ENCODE results near the gene CFAP299. TPM values are rescaled to one million over a fixed set of nuclear protein-coding genes. Genes with fewer than 3 reads are reported as not detected.
A peak's percentile ranks its signal among the peaks of the same experiment; 100 is the strongest.

CFAP299 gene
- total RNA-seq, 1 experiment from 2014 or later = not detected

DNA sequence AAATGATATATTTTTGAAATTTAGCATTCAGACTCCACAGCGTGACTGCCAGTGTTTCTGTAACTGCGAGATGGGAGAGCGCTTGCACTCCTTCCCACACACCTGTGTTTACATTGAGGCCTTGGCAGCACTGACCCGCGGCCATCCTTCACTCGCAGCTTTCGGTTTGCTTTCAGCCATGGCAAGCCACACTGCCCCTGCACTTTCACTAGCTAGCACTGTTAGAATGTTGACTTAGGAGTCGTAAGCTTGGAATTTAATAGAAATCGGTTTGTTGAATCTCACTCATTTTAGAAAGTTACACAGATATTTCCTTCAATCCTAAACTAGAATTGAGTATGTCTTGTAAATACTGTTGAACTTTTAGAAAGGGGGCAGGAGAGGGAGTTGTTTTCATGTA, 136.2 kb downstream of the CFAP299 start:
- TF ChIP-seq, protein P1, sequence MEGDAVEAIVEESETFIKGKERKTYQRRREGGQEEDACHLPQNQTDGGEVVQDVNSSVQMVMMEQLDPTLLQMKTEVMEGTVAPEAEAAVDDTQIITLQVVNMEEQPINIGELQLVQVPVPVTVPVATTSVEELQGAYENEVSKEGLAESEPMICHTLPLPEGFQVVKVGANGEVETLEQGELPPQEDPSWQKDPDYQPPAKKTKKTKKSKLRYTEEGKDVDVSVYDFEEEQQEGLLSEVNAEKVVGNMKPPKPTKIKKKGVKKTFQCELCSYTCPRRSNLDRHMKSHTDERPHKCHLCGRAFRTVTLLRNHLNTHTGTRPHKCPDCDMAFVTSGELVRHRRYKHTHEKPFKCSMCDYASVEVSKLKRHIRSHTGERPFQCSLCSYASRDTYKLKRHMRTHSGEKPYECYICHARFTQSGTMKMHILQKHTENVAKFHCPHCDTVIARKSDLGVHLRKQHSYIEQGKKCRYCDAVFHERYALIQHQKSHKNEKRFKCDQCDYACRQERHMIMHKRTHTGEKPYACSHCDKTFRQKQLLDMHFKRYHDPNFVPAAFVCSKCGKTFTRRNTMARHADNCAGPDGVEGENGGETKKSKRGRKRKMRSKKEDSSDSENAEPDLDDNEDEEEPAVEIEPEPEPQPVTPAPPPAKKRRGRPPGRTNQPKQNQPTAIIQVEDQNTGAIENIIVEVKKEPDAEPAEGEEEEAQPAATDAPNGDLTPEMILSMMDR (conservative IDR thresholded peaks at IDR 0.05) = no peak
- TF ChIP-seq EZH2 (IDR thresholded peaks at IDR 0.05; ENCODE audit: low read depth) = no peak
- no peak overlapping the region for H3K4me2 ChIP-seq
- no peak overlapping the region for H3K4me3 ChIP-seq
- H3K27me3 ChIP-seq (ENCODE audit: insufficient read depth, low read depth) = no peaks in the 10 kb centered on the region
- DNase-seq = peak in 1 of 2 experiments; percentile 47
- H2AFZ ChIP-seq = no peak overlapping the region
- H3K4me1 ChIP-seq (replicated peaks; ENCODE audit: insufficient read depth) = no peaks in the 10 kb centered on the region
- no peak overlapping the region for H3K27ac ChIP-seq
- no peaks in the 10 kb centered on the region for H3F3A ChIP-seq (ENCODE audit: insufficient read depth, low read depth)
- no peaks in the 10 kb centered on the region for H3K9me3 ChIP-seq (ENCODE audit: insufficient read depth, low read depth)
- H3K79me2 ChIP-seq (ENCODE audit: low read depth) = no peaks in the 10 kb centered on the region
- ChIA-PET CTCF (no interaction called here), POLR2A (ENCODE audit: unreplicated experiment) (no interaction called here)
- H4K20me1 ChIP-seq (ENCODE audit: insufficient read depth) = no peaks in the 10 kb centered on the region
- no TSS peak for BruUV-seq (replicated peaks)
- H3K36me3 ChIP-seq (ENCODE audit: low read depth) = no peaks in the 10 kb centered on the region
- intact Hi-C loops (cut with micrococcal nuclease; ENCODE audit: unreplicated experiment) = no loop called here
- no peaks in the 10 kb centered on the region for H3K9me2 ChIP-seq (ENCODE audit: insufficient read depth)

DNA sequence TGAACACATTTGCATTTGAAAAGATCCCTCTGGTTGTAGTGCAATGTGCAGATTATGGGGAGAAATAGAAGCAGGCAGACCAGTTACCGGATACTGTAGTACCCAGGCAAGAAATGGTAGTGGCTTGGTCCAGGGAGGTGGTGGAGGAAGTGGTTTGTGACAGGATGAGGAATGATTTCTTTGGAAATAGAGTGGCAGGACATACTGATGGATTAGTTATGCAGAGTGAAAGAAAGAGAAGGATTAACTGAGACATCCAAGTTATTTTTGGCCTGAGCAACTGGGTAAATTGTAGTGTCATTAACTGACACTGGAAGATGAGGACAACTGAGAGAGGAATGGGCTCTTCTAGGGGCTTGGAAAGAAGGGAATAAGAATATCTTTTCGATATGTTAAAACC, 139.7 kb downstream of the CFAP299 start:
- H3K4me1 ChIP-seq (replicated peaks; ENCODE audit: insufficient read depth) = no peaks in the 10 kb centered on the region
- no peaks in the 10 kb centered on the region for H4K20me1 ChIP-seq (ENCODE audit: insufficient read depth)
- intact Hi-C loops (cut with micrococcal nuclease; ENCODE audit: unreplicated experiment) = no loop called here
- DNase-seq = no peak
- no peak overlapping the region for H3K4me2 ChIP-seq
- H2AFZ ChIP-seq = no peak overlapping the region
- no peaks in the 10 kb centered on the region for H3K27me3 ChIP-seq (ENCODE audit: insufficient read depth, low read depth)
- CTCF ChIA-PET = no interaction called here
- no peaks in the 10 kb centered on the region for H3K9me2 ChIP-seq (ENCODE audit: insufficient read depth)
- TF ChIP-seq EZH2 (IDR thresholded peaks at IDR 0.05; ENCODE audit: low read depth) = no peak
- TF ChIP-seq, protein P1 (conservative IDR thresholded peaks at IDR 0.05) = no peak
- POLR2A ChIA-PET (ENCODE audit: unreplicated experiment) = no interaction called here
- no peaks in the 10 kb centered on the region for H3K79me2 ChIP-seq (ENCODE audit: low read depth)
- no peaks in the 10 kb centered on the region for H3F3A ChIP-seq (ENCODE audit: insufficient read depth, low read depth)
- H3K27ac ChIP-seq = no peak overlapping the region
- no peaks in the 10 kb centered on the region for H3K36me3 ChIP-seq (ENCODE audit: low read depth)
- H3K9me3 ChIP-seq (ENCODE audit: insufficient read depth, low read depth) = no peaks in the 10 kb centered on the region
- no TSS peak for BruUV-seq (replicated peaks)
- no peak overlapping the region for H3K4me3 ChIP-seq

DNA sequence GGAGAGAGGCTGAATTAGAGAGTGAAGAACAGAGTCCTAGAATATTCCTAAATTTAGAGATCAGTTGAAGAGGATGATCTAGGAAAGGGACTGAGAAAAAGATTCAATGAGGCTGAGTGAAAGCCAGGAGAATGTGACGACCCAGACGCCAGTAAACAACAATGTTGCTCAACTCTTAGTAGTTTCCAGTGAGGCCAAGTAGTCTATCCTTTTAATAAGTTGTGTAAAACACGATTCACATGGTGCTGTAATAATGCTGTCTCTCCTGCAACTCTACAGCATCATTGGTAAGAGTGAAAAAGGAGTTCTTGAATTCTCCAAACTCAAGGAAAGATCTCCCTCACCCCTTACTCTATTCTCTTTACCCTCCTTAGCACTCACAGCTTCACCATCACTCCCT, 140.3 kb downstream of the CFAP299 start:
- no peaks in the 10 kb centered on the region for H3K9me3 ChIP-seq (ENCODE audit: insufficient read depth, low read depth)
- no peak overlapping the region for H3K4me2 ChIP-seq
- no peaks in the 10 kb centered on the region for H3K9me2 ChIP-seq (ENCODE audit: insufficient read depth)
- H3K27ac ChIP-seq = no peak overlapping the region
- no TSS peak for BruUV-seq (replicated peaks)
- intact Hi-C loops (cut with micrococcal nuclease; ENCODE audit: unreplicated experiment) = no loop called here
- no peaks in the 10 kb centered on the region for H3K79me2 ChIP-seq (ENCODE audit: low read depth)
- no peaks in the 10 kb centered on the region for H3K36me3 ChIP-seq (ENCODE audit: low read depth)
- ChIA-PET POLR2A (ENCODE audit: unreplicated experiment) (no interaction called here), CTCF (no interaction called here)
- no peak for DNase-seq
- no peaks in the 10 kb centered on the region for H4K20me1 ChIP-seq (ENCODE audit: insufficient read depth)
- H2AFZ ChIP-seq = no peak overlapping the region
- H3K4me3 ChIP-seq = no peak overlapping the region
- H3K27me3 ChIP-seq (ENCODE audit: insufficient read depth, low read depth) = no peaks in the 10 kb centered on the region
- H3F3A ChIP-seq (ENCODE audit: insufficient read depth, low read depth) = no peaks in the 10 kb centered on the region
- TF ChIP-seq, protein P1 (conservative IDR thresholded peaks at IDR 0.05) = no peak
- TF ChIP-seq EZH2 (IDR thresholded peaks at IDR 0.05; ENCODE audit: low read depth) = no peak
- H3K4me1 ChIP-seq (replicated peaks; ENCODE audit: insufficient read depth) = no peaks in the 10 kb centered on the region
